ENCODE data around the gene GLA. TPM values are rescaled to one million over a fixed set of nuclear protein-coding genes. Genes with fewer than 3 reads are reported as not detected.

The GLA gene
- total and polyA plus RNA-seq, 2 of the 8 experiments (the other 6 are each of a cell fraction or from before 2014, with no cell fraction given), result 33.6 to 47.3 TPM

- TF ChIP-seq, protein P1, sequence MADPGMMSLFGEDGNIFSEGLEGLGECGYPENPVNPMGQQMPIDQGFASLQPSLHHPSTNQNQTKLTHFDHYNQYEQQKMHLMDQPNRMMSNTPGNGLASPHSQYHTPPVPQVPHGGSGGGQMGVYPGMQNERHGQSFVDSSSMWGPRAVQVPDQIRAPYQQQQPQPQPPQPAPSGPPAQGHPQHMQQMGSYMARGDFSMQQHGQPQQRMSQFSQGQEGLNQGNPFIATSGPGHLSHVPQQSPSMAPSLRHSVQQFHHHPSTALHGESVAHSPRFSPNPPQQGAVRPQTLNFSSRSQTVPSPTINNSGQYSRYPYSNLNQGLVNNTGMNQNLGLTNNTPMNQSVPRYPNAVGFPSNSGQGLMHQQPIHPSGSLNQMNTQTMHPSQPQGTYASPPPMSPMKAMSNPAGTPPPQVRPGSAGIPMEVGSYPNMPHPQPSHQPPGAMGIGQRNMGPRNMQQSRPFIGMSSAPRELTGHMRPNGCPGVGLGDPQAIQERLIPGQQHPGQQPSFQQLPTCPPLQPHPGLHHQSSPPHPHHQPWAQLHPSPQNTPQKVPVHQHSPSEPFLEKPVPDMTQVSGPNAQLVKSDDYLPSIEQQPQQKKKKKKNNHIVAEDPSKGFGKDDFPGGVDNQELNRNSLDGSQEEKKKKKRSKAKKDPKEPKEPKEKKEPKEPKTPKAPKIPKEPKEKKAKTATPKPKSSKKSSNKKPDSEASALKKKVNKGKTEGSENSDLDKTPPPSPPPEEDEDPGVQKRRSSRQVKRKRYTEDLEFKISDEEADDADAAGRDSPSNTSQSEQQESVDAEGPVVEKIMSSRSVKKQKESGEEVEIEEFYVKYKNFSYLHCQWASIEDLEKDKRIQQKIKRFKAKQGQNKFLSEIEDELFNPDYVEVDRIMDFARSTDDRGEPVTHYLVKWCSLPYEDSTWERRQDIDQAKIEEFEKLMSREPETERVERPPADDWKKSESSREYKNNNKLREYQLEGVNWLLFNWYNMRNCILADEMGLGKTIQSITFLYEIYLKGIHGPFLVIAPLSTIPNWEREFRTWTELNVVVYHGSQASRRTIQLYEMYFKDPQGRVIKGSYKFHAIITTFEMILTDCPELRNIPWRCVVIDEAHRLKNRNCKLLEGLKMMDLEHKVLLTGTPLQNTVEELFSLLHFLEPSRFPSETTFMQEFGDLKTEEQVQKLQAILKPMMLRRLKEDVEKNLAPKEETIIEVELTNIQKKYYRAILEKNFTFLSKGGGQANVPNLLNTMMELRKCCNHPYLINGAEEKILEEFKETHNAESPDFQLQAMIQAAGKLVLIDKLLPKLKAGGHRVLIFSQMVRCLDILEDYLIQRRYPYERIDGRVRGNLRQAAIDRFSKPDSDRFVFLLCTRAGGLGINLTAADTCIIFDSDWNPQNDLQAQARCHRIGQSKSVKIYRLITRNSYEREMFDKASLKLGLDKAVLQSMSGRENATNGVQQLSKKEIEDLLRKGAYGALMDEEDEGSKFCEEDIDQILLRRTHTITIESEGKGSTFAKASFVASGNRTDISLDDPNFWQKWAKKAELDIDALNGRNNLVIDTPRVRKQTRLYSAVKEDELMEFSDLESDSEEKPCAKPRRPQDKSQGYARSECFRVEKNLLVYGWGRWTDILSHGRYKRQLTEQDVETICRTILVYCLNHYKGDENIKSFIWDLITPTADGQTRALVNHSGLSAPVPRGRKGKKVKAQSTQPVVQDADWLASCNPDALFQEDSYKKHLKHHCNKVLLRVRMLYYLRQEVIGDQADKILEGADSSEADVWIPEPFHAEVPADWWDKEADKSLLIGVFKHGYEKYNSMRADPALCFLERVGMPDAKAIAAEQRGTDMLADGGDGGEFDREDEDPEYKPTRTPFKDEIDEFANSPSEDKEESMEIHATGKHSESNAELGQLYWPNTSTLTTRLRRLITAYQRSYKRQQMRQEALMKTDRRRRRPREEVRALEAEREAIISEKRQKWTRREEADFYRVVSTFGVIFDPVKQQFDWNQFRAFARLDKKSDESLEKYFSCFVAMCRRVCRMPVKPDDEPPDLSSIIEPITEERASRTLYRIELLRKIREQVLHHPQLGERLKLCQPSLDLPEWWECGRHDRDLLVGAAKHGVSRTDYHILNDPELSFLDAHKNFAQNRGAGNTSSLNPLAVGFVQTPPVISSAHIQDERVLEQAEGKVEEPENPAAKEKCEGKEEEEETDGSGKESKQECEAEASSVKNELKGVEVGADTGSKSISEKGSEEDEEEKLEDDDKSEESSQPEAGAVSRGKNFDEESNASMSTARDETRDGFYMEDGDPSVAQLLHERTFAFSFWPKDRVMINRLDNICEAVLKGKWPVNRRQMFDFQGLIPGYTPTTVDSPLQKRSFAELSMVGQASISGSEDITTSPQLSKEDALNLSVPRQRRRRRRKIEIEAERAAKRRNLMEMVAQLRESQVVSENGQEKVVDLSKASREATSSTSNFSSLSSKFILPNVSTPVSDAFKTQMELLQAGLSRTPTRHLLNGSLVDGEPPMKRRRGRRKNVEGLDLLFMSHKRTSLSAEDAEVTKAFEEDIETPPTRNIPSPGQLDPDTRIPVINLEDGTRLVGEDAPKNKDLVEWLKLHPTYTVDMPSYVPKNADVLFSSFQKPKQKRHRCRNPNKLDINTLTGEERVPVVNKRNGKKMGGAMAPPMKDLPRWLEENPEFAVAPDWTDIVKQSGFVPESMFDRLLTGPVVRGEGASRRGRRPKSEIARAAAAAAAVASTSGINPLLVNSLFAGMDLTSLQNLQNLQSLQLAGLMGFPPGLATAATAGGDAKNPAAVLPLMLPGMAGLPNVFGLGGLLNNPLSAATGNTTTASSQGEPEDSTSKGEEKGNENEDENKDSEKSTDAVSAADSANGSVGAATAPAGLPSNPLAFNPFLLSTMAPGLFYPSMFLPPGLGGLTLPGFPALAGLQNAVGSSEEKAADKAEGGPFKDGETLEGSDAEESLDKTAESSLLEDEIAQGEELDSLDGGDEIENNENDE (IDR thresholded peaks at IDR 0.05; ENCODE audit: insufficient replicate concordance, low read length), result no peak
These were observed 7.9 kb downstream of the GLA start (continued) for GRCh38 chrX:101399825-101400224.
